Measurements from ENCODE around the gene TEK.

- TF ChIP-seq, protein P1, sequence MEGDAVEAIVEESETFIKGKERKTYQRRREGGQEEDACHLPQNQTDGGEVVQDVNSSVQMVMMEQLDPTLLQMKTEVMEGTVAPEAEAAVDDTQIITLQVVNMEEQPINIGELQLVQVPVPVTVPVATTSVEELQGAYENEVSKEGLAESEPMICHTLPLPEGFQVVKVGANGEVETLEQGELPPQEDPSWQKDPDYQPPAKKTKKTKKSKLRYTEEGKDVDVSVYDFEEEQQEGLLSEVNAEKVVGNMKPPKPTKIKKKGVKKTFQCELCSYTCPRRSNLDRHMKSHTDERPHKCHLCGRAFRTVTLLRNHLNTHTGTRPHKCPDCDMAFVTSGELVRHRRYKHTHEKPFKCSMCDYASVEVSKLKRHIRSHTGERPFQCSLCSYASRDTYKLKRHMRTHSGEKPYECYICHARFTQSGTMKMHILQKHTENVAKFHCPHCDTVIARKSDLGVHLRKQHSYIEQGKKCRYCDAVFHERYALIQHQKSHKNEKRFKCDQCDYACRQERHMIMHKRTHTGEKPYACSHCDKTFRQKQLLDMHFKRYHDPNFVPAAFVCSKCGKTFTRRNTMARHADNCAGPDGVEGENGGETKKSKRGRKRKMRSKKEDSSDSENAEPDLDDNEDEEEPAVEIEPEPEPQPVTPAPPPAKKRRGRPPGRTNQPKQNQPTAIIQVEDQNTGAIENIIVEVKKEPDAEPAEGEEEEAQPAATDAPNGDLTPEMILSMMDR (IDR thresholded peaks at IDR 0.05; ENCODE audit: low read depth, low read length, poor library complexity, severe bottlenecking) = no peak
- no peak for TF ChIP-seq EZH2phosphoT487 (IDR thresholded peaks at IDR 0.05; ENCODE audit: borderline replicate concordance, low read length)
Observed at GRCh38 chr9:27131731-27132130, 22.7 kb downstream of the TEK start.

Data from DOHH2 (cell line).